ENCODE results near the gene STXBP6.
"Not testable (repeated sequence)": the region's sequence is repeated elsewhere in the genome, so short reads cannot be mapped to it uniquely, and the experiment has no call there.

The STXBP6 gene

DNA sequence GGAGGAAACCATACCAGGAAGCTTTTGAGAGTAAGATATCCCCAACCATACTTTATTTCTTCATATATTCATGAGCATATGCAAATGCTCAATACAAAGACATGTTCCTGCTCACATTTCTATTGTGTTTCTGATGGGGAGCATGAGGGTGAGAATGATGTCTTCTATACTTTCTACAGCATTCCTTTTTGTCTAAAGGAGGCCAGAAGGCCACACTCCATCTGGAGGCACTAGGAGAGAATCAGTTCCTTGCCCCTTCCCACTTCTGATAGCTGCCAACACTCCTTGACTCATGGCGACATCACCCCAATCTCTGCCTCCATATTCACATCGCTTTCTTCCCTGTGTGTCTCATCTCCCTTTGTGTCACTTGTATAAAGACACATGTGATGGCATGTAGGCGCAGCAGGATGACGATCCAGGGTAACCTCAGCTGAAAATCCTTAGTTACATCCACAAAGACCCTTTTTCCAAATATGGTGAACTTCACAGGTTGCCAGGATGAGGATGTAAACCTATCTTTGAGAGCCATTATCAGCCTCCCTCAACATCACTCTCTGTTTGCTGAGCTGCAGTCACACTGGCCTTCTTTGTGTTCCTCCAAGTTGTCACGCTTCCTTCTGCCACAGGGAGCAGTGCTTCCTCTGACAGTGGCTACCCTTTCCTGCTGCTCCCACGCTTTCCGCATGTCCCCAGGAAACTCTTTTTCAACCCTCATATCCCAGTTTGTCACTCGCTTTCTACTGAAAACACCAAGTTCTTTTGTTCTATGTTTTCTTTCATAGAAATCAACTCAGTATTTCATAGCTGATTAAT is 96.9 kb downstream of the STXBP6 start:
- DNase-seq, result no peak

DNA sequence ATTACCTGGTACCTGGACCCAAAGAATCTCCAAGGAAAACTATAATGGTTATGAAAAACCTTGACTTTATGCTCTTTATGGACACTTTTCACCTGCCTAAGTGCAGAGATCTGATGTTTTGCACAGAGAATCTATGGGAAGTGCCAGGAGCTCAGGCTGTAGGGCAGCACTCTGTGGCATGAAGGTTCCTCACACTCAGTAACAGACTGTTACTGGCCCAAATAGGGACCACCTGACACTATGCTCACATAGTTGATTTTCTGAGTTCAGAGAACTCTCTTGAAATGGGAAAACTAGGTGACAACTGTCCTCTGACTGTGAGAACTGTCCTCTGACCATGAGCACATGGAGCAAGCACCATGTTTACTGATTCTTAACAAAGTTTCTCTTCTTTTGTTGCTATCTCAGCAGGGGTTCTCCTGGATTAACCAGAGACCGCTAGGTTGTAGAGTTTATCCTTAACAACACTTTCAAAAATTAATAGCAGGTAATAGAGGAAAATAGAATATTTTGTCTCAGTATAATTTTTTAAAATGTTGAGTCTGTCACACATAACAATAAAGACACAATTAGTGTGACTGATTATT is 101.6 kb downstream of the STXBP6 start:
- DNase-seq, result no peak

DNA sequence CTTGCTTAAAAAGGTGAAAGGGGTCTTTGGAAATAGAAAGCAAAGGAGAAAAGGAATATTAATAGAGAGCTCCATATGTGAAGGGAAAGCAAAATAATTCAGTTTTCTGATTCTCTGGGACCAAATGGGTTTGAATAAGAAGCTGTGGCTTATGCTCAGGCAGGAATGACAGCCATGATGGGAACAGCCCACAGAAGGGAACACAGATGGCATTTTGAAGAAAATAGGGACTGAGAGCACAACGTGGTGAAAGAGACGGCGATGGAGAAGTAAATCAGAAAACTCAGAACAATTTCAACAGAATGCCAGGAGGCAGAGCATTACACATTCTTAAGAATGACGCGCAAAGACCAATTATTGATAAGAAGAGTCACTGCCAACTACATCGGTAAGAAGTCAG is 102.8 kb downstream of the STXBP6 start:
- no peak for DNase-seq

DNA sequence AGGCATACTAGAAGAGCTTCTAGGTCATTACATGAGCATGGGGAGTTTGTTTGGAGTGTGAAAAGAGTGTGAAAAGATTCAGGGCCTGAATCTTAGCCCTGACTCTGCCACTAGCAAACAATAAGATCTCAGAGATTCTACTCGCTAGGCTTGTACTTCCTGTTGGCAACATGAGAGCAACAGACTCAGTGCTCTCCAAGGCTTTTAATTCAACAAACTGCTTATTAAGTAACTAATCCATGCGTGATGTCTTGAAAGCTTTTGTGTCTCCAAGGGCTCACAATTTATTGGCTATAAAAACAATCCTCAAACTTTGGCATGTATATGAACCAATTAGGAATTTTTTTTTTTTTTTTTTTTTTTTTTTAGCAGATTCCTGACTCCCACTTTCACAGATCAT is 105.1 kb downstream of the STXBP6 start:
- DNase-seq, result no peak

DNA sequence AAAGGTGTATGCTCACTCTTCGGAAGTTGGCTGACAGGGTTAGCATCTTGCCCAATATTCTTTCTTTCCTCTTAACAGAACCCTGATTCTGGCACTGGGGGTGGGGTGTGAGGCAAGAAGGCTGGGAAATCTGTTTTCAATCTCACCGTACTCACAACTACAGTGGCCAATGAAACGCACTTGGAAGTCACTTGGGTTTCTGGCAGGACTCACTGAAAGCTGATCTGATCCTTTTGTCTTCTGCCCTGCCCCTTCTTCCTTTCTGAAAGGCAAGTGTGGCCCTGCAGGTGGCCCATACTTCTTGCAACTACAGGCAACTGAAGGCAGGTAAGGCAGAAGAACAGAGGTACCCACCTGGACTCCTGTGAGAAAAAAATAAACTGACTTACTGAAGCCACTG is 106.9 kb downstream of the STXBP6 start:
- no peak for DNase-seq

DNA sequence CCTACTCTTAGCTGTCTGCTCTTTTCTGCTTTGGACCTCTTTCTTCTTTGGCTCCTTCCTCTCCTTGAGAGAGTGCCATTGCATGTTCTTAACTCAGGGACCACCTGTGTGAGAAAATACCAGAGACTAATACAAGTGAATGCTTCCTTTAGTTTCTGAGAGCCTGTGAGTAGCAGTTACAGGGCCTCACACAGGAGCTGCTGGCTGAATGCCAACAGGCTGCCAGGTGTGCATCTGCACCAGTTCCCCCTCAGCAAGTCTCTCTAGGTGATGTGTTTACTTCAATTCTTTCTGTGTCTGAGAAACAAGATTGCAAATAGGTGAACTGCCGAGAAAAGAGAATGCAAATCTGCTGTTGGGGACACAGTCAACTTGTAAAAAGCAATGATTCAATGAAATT is 108.2 kb downstream of the STXBP6 start:
- DNase-seq, result no peak

DNA sequence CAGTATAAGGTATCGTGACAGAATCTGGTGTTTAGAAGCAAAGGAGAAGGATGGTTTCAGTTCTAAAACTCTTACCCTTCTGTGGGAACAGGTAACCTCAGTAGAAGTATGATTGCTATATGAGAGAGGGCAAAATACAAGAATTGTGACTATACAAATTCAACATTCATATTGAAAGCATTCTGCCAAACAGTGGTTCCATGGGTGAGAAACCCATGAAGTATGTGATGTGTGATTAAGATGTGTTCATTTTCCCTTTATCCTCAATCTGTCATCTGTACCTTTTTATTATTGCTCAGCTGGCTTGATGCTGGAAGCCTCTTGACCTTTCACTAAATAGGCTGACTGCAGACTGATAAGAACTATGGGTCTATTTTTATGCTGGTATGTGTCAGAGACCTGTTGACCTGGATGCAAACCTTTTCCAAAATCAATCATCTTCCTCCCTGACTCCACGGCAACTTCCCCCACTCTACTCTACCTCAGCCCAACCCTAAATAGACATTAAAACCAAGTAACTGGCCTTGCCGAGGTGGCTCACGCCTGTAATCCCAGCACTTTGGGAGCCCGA is 109.6 kb downstream of the STXBP6 start:
- no peak for DNase-seq

DNA sequence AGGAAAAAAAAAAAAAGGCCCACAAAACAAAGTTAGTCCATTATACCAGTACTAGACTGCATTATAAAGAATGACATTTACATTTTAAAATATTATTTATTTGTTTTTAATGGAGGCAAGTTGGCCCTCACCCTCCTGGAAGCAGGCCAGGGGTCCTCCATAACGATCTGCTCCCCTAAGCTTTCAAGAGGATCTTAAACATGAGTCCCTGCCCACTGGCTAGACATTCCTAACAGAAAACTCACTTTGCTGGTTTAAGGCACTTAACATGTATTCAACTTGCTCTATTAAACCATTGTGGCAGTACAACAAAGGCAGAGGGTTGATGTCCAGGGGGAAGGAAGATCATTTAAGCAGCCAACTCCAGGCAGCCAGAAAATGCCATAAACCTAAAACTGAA is 111.4 kb downstream of the STXBP6 start:
- DNase-seq, result no peak

DNA sequence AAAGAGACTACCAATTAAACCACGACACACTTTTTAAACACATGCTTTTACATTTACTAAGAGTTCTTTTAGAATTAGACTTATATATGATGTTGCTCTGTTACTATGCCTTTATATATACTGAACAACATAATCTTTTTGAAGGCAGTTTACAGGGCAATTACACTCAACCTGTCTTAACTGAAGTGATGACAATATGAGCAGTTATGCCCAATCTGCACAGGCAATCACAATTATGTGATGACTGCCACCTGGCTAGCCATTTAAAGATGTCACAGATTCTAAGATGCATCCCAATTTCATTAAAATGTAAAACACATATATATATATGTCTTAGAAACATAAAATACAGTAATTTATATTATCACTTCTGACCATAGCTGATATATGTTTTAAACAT is 112.6 kb downstream of the STXBP6 start:
- no peak for DNase-seq

DNA sequence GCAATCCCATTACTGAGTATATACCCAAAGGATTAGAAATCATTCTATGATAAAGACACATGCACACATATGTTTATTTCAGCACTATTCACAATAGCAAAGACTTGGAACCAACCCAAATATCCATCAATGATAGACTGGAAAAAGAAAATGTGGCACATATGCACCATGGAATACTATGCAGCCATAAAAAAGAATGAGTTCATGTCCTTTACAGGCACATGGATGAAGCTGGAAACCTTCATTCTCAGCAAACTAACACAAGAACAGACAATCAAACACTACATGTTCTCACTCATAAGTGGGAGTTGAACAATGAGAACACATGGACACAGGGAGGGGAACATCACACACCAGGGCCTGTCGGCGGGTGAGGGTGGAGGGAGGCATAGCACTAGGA is 113.2 kb downstream of the STXBP6 start:
- not testable (repeated sequence) for DNase-seq

DNA sequence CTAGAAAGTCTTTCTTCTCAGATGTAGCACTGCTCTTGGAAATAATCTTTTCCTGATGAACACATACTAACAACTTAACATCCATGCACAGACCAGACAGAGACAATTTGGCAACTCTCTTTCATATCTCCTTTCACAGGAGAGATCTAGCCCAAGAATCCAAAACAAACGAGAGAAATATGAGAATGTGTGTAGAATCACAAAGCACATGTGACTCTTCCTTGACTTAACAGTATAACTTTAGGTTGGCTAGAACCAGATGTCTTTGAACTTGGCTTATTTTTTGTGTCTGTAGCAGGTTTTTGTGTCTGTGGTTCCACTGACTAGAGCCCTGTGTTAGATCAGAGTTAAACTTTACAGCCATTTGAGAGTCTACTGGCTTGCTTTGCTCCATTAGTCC is 114.2 kb downstream of the STXBP6 start:
- DNase-seq, result no peak

DNA sequence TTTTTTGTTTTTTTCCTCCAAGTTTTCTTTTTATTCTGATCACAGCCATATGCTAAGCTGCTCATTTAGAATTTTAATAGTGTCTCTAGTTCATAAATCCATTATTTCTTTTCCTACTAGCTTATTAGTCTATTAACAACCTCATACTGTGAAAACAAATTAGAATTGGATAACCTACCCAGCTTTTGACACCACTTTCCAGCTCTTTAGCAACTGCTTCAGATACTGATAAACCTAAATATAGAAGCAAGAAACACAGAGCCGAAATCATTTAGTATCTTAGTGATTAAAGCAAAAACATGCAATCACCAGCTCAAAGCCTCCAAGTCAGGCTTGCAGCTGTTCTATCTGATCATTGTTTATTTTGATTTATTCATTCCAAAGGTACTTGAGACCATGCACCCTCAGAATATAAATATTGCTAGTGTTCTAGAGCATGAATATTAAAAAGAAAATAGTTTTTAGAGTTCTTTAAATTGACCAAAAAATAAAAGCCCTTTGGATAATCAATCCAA is 121.5 kb downstream of the STXBP6 start:
- no peak for DNase-seq

DNA sequence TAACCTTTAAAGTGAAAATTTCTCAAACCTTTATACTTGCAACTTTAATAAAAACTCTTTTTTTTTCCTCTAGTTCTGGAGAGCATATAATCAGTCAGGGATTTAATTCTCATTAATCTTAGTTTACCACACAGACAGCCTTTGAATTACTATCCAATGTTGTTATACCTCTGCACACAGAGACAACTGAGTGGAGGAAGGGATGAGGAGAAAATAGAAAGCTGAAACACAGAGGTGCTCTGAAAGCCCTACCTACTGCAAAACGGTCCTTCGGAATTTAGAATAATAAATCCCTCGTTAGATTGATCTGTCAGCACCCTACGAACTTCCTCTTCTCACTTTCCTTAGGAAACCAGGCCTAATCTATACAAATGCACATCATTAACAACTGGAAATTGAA is 122.1 kb downstream of the STXBP6 start:
- no peak for DNase-seq

DNA sequence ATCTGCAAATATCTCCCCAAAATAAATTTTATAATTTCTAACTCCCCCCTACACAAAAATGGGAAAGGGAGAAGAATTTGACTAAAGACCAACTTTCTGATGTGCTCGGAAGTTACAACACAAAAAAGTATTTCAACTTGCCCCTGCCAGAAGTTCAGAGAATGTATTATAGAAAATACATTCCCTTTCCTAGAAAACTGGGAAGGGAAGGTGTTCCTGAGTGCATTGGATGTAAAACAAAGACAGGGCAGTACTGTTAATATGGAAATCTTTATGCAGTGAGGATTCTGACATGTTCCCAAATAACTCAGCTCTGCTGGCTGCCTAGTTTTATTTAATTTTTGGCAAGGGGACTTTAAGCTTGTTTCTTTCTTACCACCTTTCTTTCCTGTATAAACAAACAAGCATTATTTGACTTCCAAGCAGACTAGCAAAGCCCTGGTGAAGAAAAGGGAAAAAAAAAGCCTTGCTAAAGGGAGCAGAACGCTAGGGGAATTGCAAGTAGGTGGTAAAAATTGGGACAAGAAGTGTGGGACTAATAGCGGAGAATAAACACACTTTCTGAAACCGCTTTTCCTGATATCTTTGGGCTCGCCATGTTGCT is 124.1 kb downstream of the STXBP6 start:
- no peak for DNase-seq

DNA sequence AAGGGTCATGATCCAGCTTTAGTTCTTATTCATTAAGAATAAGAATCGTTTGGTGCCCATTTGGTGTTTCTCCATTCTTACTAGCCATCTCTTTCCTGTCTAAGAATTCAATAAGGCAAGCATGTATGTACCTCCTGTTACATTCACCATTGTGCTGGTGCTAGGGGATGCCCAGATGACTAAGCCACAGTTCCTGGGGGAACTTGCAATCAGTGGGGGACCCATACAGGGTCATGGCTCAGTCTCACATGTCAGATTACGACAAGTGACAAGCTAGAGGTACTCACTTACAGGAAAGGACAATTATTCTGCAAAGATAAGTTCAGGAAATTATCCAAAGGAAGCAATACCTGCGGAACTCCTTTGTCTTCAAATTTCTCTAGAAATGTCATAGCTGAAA is 125.4 kb downstream of the STXBP6 start:
- DNase-seq, result no peak

DNA sequence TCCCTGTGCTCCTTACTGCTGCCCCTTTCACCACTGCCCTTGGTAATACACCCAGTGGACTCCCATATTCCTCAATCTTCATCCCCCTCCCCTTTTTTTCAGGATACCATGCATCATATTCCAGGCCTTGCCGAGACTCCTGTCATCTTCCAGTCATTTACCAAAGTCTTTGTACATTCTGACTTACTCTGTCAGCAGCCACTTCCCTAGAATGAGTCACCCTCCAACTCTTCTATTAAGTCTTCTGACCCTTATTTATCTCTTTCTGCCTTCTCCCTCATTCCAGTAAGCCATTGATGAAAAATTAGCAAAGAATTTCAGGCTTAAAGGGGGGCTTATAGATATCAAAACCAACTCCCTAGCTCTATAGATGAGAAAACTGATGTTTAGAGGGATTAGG is 128.0 kb downstream of the STXBP6 start:
- DNase-seq, result no peak

DNA sequence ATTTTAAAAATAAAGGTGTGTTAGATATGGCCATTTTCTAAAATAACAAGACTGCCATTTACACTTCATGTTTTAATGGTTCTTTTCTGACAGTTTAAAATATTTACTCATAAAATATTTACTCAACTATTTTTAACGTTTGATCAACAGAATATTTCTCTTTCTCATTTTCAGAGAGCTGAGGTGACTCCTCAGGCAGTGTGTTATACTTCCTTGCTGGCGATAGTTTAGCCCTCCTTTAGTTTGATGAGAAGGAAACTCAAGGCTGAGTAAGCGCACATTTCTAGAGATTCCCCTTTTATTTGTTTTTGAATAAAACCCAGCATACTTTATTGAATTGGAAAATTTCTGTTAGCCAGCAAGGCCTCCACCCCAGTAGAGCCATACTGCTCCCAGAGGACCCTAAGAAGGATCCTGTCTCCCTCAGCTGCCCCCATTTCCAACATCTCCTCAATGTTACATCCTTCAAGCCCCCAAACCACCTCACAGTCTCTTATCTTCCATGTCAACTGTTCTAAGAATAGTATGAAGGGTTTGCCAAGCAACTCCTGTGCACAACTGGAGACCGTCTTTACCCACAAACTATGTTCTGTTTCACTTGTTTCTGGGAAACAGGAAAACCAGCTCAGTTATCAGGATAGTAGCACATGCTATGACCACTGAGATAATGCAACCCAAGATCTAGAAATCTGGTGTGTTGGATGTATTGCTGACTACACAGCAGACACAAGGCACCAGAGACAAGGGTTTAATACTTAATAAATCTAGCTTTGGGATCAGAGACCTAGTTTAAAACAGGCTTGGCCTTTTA is 129.5 kb downstream of the STXBP6 start:
- no peak for DNase-seq

DNA sequence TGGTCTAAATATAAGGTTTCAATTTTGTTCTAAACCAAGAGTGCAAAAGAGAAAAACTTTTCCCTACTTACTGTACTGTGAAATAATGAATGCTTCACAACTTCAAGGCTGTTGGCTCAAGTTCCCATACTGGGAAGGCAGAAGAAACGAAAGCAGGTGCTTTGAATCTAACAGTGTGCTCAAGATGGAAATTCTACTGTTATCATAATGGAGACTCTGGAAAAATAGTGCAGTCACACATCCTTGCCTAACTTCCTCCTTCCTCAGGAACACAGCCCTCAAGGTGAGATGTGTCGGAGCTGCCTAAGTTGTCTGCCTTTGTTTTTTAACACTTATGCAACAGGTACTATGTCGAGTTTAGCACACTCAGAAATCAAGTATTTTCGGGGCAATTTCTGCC is 131.1 kb downstream of the STXBP6 start:
- DNase-seq, result no peak

DNA sequence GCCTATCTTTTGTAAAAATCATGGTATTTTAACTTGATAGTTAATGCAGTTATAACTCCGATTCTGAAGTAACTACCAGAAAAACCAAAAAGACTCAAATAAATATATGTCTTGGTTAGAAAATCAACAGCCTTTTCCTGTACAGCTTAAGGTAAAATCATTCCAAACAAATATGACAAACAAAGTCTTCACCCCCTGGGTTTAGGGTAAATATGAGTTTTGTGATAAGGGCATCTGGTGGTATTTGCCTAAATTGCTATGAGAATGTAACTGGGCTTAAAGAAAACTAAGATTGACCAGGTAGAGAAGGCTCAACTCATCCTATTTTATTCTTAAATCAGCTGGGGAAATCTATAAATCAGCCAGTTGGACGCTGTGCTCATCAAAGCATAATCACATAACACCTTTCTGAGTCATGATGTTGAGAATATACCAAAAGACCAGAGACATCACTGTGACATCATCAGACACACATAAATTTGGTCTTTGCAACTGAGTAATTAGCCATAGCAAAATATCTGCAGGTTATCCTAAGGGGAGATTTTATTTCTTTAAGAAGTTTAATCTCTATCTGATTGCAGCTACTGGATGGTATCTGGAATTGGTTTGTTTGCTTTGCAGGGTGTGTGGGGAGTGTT is 133.9 kb downstream of the STXBP6 start:
- no peak for DNase-seq

DNA sequence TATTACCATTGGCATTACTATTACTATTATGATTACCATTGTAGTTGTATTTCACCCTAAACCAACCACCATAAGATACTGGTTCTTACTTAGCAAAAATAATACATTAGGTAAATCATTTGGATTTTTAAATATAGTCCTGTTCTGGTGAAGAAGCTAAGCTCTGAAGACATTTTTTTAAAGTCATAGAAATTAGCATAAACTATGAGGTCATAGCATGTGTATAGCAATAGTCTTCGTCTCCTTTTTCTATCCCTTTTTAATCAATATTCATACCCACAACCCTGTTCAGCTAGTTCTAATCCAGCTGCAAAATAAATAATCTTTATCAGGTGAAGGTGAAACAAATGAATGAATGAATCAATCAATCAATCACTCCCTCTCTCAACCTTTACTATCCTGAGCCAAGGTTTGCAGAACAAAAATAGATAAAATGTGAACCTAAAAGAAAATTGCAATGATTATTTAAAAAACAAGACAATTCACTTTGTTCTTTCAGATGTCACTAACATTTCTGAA is 134.5 kb downstream of the STXBP6 start:
- no peak for DNase-seq

DNA sequence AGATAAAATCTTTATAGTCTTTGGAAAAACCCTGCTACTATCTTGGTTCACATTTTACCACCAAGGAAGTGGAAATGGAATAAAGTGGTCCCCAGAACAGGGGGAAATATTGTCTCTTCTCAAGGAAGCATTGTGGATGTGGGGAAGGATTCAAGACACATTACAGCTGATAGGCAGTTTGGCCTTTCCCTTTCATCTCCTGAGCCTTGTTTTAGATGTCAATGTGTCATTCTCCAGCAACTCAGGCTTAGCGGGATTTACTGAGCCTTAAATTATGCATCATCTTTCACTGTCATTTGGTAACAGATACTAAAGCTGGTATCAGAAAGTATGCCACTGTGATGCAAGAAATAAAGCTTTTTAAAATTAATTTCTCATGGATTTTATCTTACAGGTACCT is 136.2 kb downstream of the STXBP6 start:
- no peak for DNase-seq

DNA sequence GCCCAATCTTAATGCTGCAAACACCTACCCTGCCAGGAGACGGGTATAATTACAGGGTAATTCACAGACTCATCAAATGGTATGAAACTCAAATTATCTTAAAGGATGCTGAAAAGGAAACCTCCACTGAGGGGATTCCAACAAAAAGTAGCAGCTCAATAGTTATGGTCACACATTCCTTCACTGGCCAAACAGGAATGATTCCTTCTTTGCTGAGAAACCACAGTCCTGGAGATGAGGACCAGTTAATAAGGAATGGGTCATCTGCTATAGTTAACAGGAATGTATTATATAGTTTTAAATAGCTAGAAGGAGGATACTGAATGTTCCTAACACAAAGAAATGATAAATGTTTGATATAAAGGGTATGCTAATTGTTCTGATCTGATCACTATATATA is 136.9 kb downstream of the STXBP6 start:
- no peak for DNase-seq
